ENCODE measurements around the gene NFE2L1. TPM values are rescaled to one million over a fixed set of nuclear protein-coding genes. Genes with fewer than 3 reads are reported as not detected.

The NFE2L1 gene
- polyA plus RNA-seq, 1 donor: 272 TPM

GRCh38 chr17:48047113-48047740, 932 bp upstream of the NFE2L1 start:
- DNase-seq (ENCODE audit: low read depth): no peak

GRCh38 chr17:48048384-48049126, 396 bp downstream of the NFE2L1 start:
- no peak for DNase-seq (ENCODE audit: low read depth)

- DNase-seq (ENCODE audit: low read depth): no peak
Observed at GRCh38 chr17:48051283-48051682, 3.1 kb downstream of the NFE2L1 start.

GRCh38 chr17:48051706-48052486, 3.7 kb downstream of the NFE2L1 start:
- peak; percentile 63 for DNase-seq (ENCODE audit: low read depth)

- no peak for DNase-seq (ENCODE audit: low read depth)
Observed at GRCh38 chr17:48052956-48053757, 5.0 kb downstream of the NFE2L1 start.

- DNase-seq (ENCODE audit: low read depth): no peak
Observed at GRCh38 chr17:48053758-48054237, 5.6 kb downstream of the NFE2L1 start.

GRCh38 chr17:48054238-48055185, 6.4 kb downstream of the NFE2L1 start:
- no peak for DNase-seq (ENCODE audit: low read depth)

GRCh38 chr17:48055531-48056245, 7.5 kb downstream of the NFE2L1 start:
- no peak for DNase-seq (ENCODE audit: low read depth)

GRCh38 chr17:48056246-48056745, 8.1 kb downstream of the NFE2L1 start:
- no peak for DNase-seq (ENCODE audit: low read depth)

GRCh38 chr17:48056879-48057278, 8.7 kb downstream of the NFE2L1 start:
- DNase-seq (ENCODE audit: low read depth): no peak

GRCh38 chr17:48057626-48058025, 9.5 kb downstream of the NFE2L1 start:
- no peak for DNase-seq (ENCODE audit: low read depth)

- DNase-seq (ENCODE audit: low read depth): no peak
Observed at GRCh38 chr17:48058393-48059124, 10.4 kb downstream of the NFE2L1 start.

GRCh38 chr17:48059125-48059668, 11.0 kb downstream of the NFE2L1 start:
- no peak for DNase-seq (ENCODE audit: low read depth)

GRCh38 chr17:48060249-48060648, 12.1 kb downstream of the NFE2L1 start:
- DNase-seq (ENCODE audit: low read depth): no peak

GRCh38 chr17:48062273-48062672, 14.1 kb downstream of the NFE2L1 start:
- no peak for DNase-seq (ENCODE audit: low read depth)

- DNase-seq (ENCODE audit: low read depth): no peak
Observed at GRCh38 chr17:48064638-48065037, 16.5 kb downstream of the NFE2L1 start.

- no peak for DNase-seq (ENCODE audit: low read depth)
Observed at GRCh38 chr17:48066192-48066591, 18.0 kb downstream of the NFE2L1 start.

- DNase-seq (ENCODE audit: low read depth): no peak
Observed at GRCh38 chr17:48066656-48067055, 18.5 kb downstream of the NFE2L1 start.

- DNase-seq (ENCODE audit: low read depth): no peak
Observed at GRCh38 chr17:48067245-48067644, 19.1 kb downstream of the NFE2L1 start.
